GM12878 (cell line): ENCODE measurements around the gene UGT8. TPM values are rescaled to one million over a fixed set of nuclear protein-coding genes. Genes with fewer than 3 reads are reported as not detected.
A peak's percentile ranks its signal among the peaks of the same experiment; 100 is the strongest.

Source experiments
- CBX5 ChIP-seq: sonication (generic); IDR thresholded peaks from 2 replicates; pipeline ENCODE4 v1.6.1; 2016; ENCODE audit warnings: low read depth, moderate library complexity, mild to moderate bottlenecking, inconsistent platforms
- CEBPB ChIP-seq, 2 experiments: fragments of 150-350 bp in 1 of 2; IDR thresholded peaks; 2 replicates each; pipeline ENCODE4 v1.6.1; 2012 to 2014; ENCODE audit warnings: low read depth in 2 of 2, low read length in 2 of 2, borderline replicate concordance in 1 of 2, inconsistent platforms in 1 of 2
- CREM ChIP-seq: IDR thresholded peaks from 2 replicates; pipeline ENCODE4 v1.6.1; 2014; ENCODE audit warnings: antibody characterized with exemption, low read depth
- E2F4 ChIP-seq: IDR thresholded peaks from 2 replicates; pipeline ENCODE4 v1.6.1; 2012; ENCODE audit warnings: low read depth, low read length, improper control_type of control experiment
- E2F8 ChIP-seq: fragments of 450-650 bp; IDR thresholded peaks from 2 replicates; pipeline ENCODE4 v1.6.1; 2018; ENCODE audit warnings: mild to moderate bottlenecking, low read depth, moderate library complexity; ENCODE audit not compliant: partially characterized antibody
- FOXK2 ChIP-seq: fragments of 450-650 bp; IDR thresholded peaks from 2 replicates; pipeline ENCODE4 v1.6.1; 2017; ENCODE audit warnings: mild to moderate bottlenecking, moderate library complexity
- FOXM1 ChIP-seq: IDR thresholded peaks from 2 replicates; pipeline ENCODE4 v1.6.1; 2012; ENCODE audit warnings: low read depth, mild to moderate bottlenecking, inconsistent platforms, low read length, moderate library complexity
- GATAD2B ChIP-seq: fragments of 450-650 bp; conservative IDR thresholded peaks from 2 replicates; pipeline ENCODE4 v1.6.1; 2017; ENCODE audit warnings: low read depth, mild to moderate bottlenecking, moderate library complexity
- JUND ChIP-seq: IDR thresholded peaks from 2 replicates; pipeline ENCODE4 v1.6.1; 2012; ENCODE audit warnings: low read depth, mild to moderate bottlenecking, low read length, improper control_type of control experiment, moderate library complexity
- KLF5 ChIP-seq: fragments of 450-650 bp; IDR thresholded peaks from 2 replicates; pipeline ENCODE4 v1.6.1; 2014; ENCODE audit warnings: mild to moderate bottlenecking; ENCODE audit not compliant: partially characterized antibody
- MLLT1 ChIP-seq: fragments of 450-650 bp; IDR thresholded peaks from 2 replicates; pipeline ENCODE4 v1.6.1; 2016; ENCODE audit warnings: mild to moderate bottlenecking
- MTA2 ChIP-seq: fragments of 450-650 bp; IDR thresholded peaks from 2 replicates; pipeline ENCODE4 v1.6.1; 2016; ENCODE audit warnings: low read depth, mild to moderate bottlenecking, moderate library complexity
- MYC ChIP-seq: IDR thresholded peaks from 2 replicates; pipeline ENCODE4 v1.6.1; 2011; ENCODE audit warnings: mild to moderate bottlenecking, low read length, moderate library complexity, inconsistent platforms; ENCODE audit not compliant: insufficient read depth, insufficient replicate concordance, insufficient read length, severe bottlenecking
- NKRF ChIP-seq: fragments of 450-650 bp; conservative IDR thresholded peaks from 2 replicates; pipeline ENCODE4 v1.6.1; 2017; ENCODE audit warnings: mild to moderate bottlenecking, moderate library complexity
- RELA ChIP-seq: fragments of 450-650 bp; IDR thresholded peaks from 2 replicates; pipeline ENCODE4 v1.8.0; 2014; ENCODE audit warnings: borderline replicate concordance; ENCODE audit not compliant: partially characterized antibody
- SIN3A ChIP-seq: IDR thresholded peaks from 2 replicates; pipeline ENCODE4 v1.6.1; 2012; ENCODE audit warnings: low read depth, low read length, improper control_type of control experiment
- SPI1 ChIP-seq: IDR thresholded peaks from 2 replicates; pipeline ENCODE4 v1.6.1; 2011; ENCODE audit warnings: low read depth, mild to moderate bottlenecking, low read length, moderate library complexity, borderline replicate concordance; ENCODE audit not compliant: insufficient read depth
- SREBF1 ChIP-seq: IDR thresholded peaks from 2 replicates; pipeline ENCODE4 v1.6.1; 2012; ENCODE audit warnings: mild to moderate bottlenecking, low read length
- STAT3 ChIP-seq: IDR thresholded peaks from 2 replicates; pipeline ENCODE4 v1.6.1; 2011; ENCODE audit warnings: low read depth, low read length, improper control_type of control experiment
- SUZ12 ChIP-seq: fragments of 200-600 bp; sonication (generic); IDR thresholded peaks from one replicate; pipeline ENCODE4 v1.6.1; 2018; ENCODE audit warnings: antibody characterized with exemption, mild to moderate bottlenecking; ENCODE audit not compliant: unreplicated experiment
- TARDBP ChIP-seq: IDR thresholded peaks from 2 replicates; pipeline ENCODE4 v1.6.1; 2016; ENCODE audit warnings: borderline replicate concordance
- ZZZ3 ChIP-seq: IDR thresholded peaks from 2 replicates; pipeline ENCODE4 v1.6.1; 2011; ENCODE audit warnings: low read depth; ENCODE audit not compliant: control insufficient read depth, insufficient read length
- polyA plus RNA-seq, 11 experiments: library from polyadenylated mRNA; depleted of rRNA in 4 of 11; unstranded in 6 of 11; stranded (reverse) in 5 of 11; fragments of >200 nt; fragmentation: Nextera tagmentation in 4 of 11; fragmentation: Illumina TruSeq in 1 of 11; extraction: Ambion mirVana in 4 of 11; extraction: Trizol in 1 of 11; gene quantifications; 1 replicate in 1 of 11; 2 replicates in 10 of 11; pipeline versions ENCODE4 v1.2.1 to v1.2.3, GENCODE V29; 2011 to 2016; ENCODE audit warnings: inconsistent platforms in 2 of 11, missing spikeins in 2 of 11, low read depth in 1 of 11
- total RNA-seq, 4 experiments: library from RNA; depleted of rRNA in 3 of 4; stranded (reverse); fragments of >200 nt in 3 of 4; fragmentation: Illumina TruSeq in 1 of 4; extraction: Trizol in 1 of 4; gene quantifications; 2 replicates each; pipeline versions ENCODE4 v1.2.1 to v1.2.3, GENCODE V29; 2013 to 2021

UGT8 gene
- total and polyA plus RNA-seq, 10 of the 15 experiments (the other 5 are each of a cell fraction or from before 2014, with no cell fraction given), result 0.16 to 1.1 (median 0.49) TPM

- no peak for TF ChIP-seq E2F8
- peak; percentile 100 for TF ChIP-seq SPI1
- peak; percentile 91 for TF ChIP-seq GATAD2B
- TF ChIP-seq MLLT1, result no peak
- TF ChIP-seq CREM, result peak; percentile 89
- no peak for TF ChIP-seq TARDBP
- peak; percentile 70; the same call in 1 of the 2 replicates for TF ChIP-seq JUND
- TF ChIP-seq MYC, result no peak
- peak; percentile 96 for TF ChIP-seq CBX5
- TF ChIP-seq E2F4, result no peak
- no peak for TF ChIP-seq KLF5
- TF ChIP-seq RELA, result no peak
- TF ChIP-seq NKRF, result peak; percentile 43; the same call in 1 of the 2 replicates
- TF ChIP-seq MTA2, result peak; percentile 94
- peak; percentile 95 for TF ChIP-seq FOXM1
- peak; percentile 95 for TF ChIP-seq STAT3
- no peak for TF ChIP-seq SIN3A
- peak in 1 of 2 experiments; percentile 79; a peak in 2 of 4 replicates for TF ChIP-seq CEBPB (IDR thresholded peaks at IDR 0.05; ENCODE audit: borderline replicate concordance in 1 of 2, low read depth in 2 of 2, low read length in 2 of 2)
- TF ChIP-seq FOXK2, result no peak
- no peak for TF ChIP-seq SUZ12
- TF ChIP-seq ZZZ3, result no peak
- TF ChIP-seq SREBF1, result no peak
These were observed 4.9 kb downstream of the UGT8 start (continued) for GRCh38 chr4:114603497-114603896.
